HG03565 (cell line): Measurements from ENCODE around the gene MGAM2.

ENCODE experiments used
- ATAC-seq: cut with Tn5 transposase; IDR thresholded peaks from one replicate; pipeline ENCODE4 v1.9.1; 2021; ENCODE audit warnings: mild to moderate bottlenecking, moderate library complexity; ENCODE audit not compliant: unreplicated experiment

Gene MGAM2

DNA sequence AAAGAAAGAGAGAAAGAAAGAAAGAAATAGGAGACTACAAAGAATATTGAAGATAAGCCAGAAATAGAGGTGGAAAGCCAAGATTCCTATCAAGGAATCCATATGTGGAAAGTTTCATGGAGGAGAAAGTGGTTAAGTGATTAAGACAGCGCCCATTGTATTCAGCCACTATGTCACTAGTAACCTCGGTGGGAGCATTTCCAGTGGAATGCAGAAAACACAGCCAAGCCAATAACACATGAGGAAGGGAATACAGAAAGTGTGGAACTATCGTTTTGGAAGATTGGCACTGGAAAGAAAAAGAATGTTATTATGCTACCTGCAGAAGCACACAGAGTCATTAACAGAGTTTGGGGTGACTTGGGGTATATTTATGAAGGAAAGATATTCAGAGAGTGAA is 2.7 kb downstream of the MGAM2 start:
- ATAC-seq = no peak

DNA sequence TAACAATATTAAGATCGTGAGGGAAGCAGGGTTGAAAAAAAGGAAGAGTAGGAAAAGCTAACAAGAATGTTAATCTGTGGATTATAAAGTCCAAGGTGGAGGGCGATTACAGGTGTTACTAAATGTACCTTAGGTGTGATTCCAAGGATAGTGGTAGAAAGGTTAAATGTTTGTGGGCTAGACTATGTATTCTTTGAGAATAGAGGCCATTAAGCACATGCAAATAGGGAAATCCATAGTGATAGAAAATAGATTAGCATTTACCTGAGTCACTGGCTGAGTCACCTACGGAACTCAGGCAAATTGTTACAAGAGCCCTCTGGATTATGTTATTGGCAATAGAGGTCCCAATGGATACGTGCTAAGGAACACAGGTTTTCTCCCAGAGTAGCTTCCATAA is 9.0 kb downstream of the MGAM2 start:
- ATAC-seq = no peak

DNA sequence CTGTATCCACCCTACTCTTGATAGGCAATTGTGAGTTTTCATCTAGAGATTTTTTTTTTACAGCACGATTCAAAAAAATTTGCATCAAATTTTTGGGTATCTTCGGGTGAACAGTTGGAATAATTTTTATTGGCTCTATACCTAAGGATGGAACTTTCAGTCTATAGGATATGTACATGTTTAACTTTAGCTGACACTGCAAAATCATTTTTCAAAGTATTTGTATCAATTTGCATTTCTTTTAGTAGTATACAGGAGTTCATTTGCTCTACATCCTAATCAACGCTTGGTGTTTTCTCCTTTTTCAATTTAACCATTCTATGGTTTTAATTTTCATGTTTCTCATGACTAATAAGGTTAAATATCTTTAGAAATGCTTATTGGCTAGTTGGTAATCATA is 11.7 kb downstream of the MGAM2 start:
- ATAC-seq = no peak

DNA sequence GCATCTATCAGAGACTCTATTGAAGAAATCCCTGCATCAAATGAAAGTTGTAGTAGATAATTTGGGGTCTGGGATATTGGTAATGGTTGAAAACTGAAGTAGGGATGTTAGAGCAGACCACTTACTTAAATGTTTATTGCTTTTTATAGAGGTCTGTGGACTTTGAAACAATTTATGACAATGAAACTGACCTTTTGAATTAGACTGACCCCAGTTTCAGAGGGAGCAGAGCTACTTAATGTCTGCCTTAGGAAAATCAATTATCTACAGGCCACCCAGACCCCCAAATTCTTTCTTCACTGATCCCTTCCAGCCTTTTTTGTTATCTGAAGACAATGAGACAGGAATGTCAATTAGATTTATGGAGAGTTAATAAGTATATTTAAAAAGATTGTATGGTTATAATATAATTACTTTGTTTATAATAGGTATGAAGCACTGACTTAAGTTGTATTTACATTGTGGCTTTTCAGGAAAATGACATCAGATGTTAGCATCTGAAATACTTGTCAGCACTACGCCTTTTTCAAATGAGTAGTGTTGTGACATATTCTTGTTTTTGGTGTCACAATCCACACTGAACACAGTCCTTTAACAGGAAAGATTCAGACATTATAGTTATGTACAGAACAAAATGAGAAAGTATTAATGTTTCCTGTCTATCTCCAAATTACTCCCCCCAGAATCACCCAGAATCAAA is 13.9 kb downstream of the MGAM2 start:
- ATAC-seq = no peak

DNA sequence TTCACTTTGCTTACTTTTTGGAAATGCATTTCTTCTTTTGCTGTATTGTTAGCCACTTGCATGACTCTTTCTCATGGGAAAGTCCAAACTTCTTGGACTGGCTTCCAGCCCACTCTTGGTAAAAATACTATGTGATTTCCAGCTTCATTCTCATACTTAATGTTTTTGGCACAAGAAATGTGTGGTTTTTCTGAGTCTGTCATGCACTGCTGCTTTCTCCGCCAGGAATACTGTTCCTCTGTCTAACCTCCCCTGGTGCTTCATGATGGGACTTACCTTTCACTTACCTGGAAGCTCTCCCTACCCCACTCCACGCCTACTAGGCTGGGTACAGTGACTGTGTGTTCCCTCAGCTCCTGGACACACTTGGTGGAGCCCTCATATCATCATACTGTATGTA is 18.7 kb downstream of the MGAM2 start:
- no peak for ATAC-seq

DNA sequence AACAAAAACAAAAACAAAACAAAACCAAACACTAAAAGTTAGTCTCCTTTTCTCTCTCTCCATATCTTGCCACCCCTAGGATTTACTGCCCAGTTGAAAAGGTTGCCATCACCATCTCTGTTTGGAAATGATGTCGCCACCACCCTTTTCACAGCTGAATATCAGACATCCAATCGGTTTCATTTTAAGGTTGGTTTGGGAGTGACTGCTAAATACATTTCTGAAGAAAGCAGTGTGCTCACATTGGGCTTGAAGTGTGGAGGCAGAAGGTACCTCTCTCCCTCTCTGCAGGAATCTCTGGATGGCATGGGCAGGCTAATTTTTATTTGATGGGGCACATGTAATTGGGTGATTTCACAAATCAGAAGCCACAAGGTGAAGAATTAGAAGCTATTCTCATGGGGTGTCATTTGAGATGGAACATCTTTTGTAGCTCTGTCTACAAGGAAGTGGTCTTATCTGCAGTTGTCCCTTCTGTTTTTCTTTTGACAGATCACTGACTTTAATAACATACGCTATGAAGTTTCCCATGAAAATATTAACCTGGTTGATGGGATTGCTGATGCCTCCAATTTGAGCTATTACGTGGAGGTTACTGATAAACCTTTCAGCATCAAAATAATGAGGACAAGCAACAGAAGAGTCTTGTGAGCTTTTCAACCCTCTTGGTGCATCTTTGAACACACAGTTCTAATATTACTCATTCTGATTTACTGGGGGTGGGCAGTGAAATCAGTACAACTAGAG is 20.1 kb downstream of the MGAM2 start:
- ATAC-seq = no peak

DNA sequence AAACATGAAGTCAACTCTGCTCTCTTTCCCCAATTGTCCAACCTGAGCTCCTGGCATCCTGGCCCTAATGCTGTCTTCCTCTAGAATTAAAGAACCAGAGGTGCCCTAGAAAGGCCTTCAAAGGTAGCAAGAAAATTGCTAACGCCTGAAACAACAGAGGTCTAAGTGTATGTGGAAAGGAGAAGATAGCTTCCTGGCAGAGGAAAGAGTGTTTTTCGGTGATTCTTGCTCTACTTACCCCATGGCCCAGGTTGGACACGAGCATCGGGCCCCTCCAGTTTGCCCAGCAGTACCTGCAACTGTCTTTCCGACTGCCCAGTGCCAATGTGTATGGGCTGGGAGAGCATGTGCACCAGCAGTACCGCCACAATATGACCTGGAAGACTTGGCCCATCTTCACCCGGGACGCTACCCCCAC is 22.2 kb downstream of the MGAM2 start:
- no peak for ATAC-seq

DNA sequence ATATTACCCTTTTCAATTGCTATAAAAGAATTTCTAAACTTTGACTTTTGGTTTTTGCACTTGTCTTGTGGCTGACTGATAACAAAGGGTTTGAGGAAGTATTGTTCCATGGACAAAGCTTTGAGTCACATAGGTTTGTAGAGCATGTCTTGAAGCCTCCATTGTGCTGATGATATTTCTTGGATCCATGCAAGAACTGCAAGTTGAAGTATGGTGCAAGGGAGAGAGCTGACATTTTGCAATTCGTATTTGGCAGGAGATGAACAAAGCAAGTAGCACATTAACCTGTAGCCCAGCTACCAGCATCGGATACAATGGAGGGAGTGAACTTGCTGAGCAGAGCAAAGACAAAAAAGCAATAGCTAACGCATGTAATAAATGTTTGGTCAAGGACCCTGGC is 23.4 kb downstream of the MGAM2 start:
- no peak for ATAC-seq

DNA sequence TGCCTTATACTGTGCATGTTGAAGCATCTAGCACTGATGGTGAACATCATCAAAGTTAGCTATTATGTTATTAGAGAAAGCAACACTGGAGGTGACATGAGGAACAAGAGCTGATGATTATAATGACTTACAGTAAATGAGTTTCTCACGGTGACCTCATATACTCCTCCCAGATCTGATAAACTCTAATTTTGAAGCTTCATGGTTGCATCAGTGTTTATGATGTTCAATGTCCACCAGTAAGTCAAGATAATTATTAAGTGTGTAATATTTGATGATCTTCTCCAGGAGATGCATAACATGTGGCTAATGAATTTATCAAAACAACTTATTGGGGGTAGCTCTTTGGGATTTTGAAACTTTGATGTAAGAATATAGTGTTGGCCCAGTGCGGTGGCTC is 27.5 kb downstream of the MGAM2 start:
- ATAC-seq = no peak

DNA sequence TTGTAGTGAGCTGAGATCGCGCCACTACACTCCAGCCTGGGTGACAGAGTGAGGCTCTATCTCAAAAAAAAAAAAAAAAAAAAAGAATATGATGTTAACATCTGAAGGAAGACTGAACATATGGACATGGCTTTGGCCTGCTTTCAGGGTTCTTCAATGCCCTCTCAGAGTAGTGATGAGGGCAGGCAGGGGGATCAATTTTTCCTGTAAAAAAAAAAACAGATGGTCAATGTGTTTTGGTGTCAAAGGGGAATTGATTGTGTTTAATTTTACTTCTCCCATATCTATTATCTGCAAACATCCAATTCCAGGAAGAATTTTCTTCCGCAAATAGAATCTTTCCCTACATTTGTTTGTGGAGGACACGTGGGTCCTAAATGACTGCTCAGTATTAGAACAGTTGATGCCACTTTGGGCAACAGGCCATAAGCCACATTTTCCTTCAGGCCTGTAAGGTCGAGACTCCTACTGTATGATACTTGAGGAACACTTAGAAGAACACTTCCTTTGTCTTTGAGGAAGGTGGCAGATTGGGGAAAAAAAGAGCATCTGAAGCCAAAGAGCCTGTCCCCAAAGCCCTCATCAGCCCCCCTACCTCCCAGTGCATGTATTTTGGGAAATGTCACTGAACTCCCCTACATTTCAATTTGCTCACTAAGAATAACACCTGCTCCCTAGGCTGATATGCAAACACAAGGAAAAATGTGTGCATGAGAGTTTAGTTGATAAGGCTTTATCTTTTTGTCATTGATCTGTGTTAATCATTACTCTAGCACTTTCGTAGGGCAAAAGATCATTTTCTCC is 28.3 kb downstream of the MGAM2 start:
- ATAC-seq = no peak

DNA sequence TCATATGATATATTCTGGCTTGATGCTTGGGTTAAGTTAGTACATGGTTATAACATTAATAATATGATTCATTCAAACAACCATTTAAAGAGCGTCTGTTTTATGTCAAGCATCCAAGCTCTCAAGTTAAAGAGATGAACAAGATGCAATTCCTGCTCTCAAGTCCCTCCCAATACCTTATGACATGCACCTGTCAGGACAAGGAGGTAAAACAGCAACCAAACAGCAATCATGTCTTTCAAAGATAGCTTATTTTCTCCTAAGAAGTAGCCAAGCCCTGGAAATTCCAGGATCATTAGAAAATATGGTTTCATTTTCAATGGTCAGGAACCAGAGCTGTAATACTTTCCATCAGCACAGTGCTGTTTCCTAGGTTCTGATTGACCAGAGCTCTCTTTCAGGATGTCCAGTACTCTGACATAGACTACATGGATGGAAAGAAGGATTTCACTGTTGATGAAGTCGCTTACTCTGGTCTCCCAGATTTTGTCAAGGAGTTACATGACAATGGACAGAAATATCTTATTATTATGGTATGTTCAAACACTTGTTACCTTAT is 29.0 kb downstream of the MGAM2 start:
- ATAC-seq = no peak

DNA sequence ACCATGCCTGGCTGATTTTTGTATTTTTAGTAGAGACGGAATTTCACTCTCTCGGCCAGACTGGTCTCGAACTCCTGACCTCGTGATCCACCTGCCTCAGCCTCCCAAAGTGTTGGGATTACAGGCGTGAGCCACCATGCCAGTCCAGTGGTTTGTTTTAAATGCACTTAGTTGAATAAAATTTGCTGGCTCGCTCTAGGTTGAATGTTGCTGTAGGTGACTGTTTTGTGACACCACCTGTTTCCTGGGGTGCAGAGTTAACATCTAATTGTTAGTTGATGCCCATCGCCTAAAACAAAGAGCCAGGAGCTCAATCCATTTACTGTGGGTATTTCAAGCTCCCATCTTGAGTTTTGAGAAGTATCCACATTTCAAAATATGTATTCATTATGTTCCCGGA is 31.2 kb downstream of the MGAM2 start:
- ATAC-seq = no peak

DNA sequence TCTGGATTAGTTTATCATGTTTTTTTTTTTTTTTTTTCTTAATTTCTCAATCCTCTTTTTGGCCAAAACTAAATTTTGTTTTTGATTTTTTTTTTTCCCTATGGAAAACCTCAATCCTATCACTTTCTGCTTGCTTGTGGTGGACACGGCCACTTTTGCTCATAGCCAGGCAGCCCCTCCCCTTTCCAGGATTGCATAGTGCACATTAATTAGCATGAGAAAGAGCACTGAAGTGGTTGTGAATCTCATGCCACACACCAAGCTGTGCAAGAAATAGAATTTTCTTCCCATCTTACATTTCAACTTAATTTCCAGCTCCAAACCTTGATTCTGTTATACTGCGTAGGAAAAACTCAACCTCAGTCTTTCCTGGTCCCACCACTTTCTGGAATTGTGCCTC is 34.6 kb downstream of the MGAM2 start:
- ATAC-seq = no peak

DNA sequence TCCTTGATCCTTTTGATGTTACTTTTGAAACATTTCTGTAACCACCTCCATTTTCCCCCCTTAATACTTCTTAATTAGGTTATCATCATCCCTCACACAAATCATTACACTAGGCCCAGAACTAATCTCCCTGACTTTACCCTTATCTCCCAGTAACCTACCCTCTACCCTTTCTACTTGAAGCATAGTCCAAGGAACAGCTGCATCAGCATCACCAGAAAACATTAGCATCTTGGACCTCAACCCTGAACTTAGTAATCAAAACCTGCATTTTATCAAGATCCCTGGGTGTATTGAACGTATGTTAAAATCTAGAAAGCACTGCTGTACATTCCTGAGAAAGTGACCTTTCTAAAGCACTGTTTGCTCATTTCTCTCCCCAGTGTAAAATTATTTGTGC is 38.8 kb downstream of the MGAM2 start:
- no peak for ATAC-seq

DNA sequence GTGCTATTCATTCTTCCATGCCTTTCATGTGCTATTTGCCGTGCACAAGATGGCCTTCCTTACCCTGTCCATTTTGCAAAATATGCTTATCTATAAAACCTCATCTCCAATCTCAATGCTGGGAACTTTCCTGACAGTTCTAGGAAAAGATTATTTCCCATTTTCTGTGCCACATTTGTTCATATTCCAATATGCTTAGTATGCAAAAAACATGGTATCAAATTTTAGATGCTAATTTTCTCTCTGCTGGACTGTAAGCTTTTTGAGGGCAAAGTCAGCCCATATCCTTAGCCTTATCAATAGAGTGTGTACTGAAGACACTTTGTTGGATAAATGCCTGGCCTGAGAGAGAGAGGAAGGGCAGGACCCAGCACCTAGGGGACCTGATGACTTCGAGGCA is 39.4 kb downstream of the MGAM2 start:
- no peak for ATAC-seq

DNA sequence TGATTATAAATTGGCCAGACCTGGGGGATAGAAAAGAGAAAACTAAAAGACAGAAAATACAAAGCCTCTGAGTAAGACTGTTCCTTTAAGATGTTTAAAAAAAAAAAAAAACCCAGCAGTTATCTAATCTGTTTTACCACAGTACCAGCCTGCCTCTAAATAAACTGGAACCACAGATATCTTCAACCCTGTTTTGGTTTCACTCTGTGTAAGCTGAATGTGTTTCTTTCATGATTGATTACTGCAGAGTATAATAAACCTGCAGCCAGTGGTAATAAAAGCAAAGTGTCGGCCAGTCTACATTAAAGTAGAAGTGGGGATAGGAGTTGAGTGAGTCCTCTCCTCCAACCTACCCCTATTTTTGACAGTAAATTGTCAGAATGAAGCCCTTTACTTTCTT is 40.6 kb downstream of the MGAM2 start:
- ATAC-seq = peak; percentile 74

DNA sequence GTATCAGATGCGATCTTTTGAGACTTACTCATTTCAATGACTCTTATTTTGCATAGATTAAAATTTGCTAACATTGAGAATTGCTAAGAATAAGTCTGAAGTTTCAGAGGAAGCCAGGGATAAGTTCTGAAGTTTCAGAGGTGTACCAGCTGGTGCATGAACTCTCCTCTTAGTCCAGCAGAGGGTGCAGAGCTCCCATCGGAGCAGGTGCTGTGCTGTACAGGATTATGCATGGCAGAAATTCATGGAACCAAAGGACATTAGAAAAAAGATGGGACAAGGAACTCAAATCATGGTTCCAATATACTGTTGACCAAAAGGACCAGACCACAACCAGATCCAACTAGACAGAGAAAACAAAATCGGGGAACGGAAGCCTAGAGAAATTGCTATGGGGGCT is 41.9 kb downstream of the MGAM2 start:
- ATAC-seq = no peak

DNA sequence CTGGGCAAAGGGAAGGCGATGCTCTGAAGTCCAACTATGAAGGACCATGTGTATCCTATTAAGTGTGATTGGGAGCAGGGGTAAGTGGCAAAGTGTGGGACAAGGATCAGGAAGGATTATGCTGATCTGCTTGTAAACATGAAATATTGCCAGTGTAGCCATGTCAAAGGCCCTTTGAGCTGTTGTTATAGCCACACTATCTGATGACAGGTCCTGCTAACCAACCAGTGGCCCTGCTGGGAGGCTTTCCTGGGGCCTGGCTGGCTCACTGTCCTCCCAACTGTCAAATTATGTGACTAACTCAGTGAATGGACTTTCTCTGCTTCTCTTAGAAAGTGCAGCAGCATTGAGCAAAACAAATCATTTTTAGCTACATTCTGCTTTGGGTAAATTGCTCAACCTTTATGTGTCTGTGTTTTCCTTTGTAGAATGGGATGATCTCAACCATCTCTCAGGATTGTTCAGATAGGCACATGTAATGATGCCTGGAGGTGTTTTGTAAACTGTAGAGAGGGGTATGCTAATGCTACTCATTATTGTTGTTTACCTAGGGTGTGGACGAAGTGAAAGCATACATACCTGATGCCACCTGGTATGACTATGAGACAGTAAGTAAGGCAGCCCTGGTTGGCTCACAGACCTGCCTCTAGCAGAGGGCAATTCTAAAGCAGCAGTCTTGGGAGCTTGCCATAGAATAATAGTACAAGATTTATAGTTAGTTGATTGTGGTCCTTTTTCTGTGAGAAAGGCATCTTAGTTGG is 47.4 kb downstream of the MGAM2 start:
- no peak for ATAC-seq

DNA sequence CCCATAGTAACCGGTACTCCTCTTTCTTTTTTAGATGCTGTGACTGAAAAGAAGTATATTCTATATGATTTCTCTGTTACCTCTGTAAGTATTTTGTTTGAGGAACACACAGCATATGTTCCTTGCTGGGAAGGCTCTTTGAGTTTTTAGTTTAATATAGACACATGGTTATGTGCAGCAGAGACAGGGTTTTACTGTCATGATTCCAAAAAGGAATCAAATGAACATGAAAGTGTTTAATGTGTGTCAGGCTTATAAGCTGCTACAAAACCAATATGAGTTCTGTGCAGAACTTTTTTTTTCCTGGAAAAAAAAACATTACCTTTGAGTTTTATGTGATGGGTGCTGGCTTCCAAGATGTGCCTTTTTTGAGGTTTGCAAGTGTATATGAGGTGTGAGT is 50.4 kb downstream of the MGAM2 start:
- no peak for ATAC-seq

DNA sequence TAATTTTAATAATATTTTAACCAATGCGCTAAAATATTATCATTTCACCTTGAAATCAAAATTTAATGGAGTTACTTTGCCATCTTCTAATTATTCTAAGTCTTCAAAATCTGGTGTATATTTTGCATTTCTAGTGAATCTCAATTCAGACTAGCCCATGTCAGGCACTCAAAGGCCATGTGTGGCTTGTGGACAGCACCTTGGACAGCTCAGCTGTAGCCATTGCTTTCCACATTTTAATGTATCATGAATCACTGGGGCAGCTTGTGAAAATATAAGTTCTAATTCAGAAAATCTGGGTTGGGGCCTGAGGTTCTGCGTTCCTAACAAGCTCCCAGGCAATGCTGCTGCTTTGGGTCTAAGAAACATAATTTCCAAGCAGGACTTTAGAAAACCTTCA is 57.2 kb downstream of the MGAM2 start:
- ATAC-seq = no peak

DNA sequence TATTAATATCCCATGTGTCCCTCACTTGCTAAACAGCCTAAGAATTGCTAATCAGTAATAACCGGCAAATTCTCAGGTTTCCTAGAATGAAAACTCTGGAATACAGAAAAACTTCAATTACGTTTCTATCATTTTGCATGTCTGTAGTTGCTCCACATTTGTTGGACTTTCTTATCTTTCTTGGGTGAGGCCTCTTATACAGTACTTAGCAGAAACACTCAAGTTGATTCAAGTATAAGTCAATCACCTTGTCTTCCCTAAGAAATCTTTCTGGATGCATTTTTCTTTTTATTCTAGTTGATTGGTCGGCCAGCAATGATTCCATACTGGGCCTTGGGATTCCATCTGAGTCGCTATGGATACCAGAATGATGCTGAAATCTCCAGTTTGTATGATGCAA is 61.4 kb downstream of the MGAM2 start:
- no peak for ATAC-seq
